GM12878 (cell line): Measurements from ENCODE around the gene LDLRAD4.
"Not testable (repeated sequence)": the region's sequence is repeated elsewhere in the genome, so short reads cannot be mapped to it uniquely, and the experiment has no call there.

ENCODE experiments used
- EZH2 ChIP-seq: IDR thresholded peaks from 2 replicates; pipeline ENCODE4 v1.6.1; 2012; ENCODE audit warnings: low read depth, mild to moderate bottlenecking, control low read depth, inconsistent platforms, low read length, borderline replicate concordance; ENCODE audit not compliant: control insufficient read depth
- ZNF207 ChIP-seq: fragments of 450-650 bp; IDR thresholded peaks from 2 replicates; pipeline ENCODE4 v1.6.1; 2014; ENCODE audit warnings: antibody characterized with exemption, mild to moderate bottlenecking, borderline replicate concordance

- not testable (repeated sequence) for TF ChIP-seq EZH2, ZNF207
Measured at GRCh38 chr18:13695337-13695736, 476.8 kb downstream of the LDLRAD4 start.
